Spleen (tissue), 7 donors: ENCODE measurements around the gene ATM.

Experiments used
- POLR2A ChIP-seq, 3 donors: fragments of 450-650 bp; IDR thresholded peaks; one replicate each; pipeline ENCODE4 v1.5.1; 2017; ENCODE audit warnings: antibody characterized with exemption in 3 of 3, mild to moderate bottlenecking in 1 of 3
- TF ChIP-seq, protein P1 (sequence below), 11 experiments: fragments of 200-600 bp in 7 of 11; fragments of 450-650 bp in 4 of 11; sonication (generic) in 4 of 11; IDR thresholded peaks in 8 of 11; conservative IDR thresholded peaks in 3 of 11; 1 replicate in 7 of 11; 2 replicates in 4 of 11; pipeline versions ENCODE4 v1.4.0 to v1.8.0; 2016 to 2021; ENCODE audit warnings: antibody characterized with exemption in 11 of 11, inconsistent platforms in 4 of 11, mild to moderate bottlenecking in 1 of 11
- donor health status: DM: no; HTN: no; CAD: no; lungs with moderate emphysema.
- donor health status: DM: no; HTN: no; CAD: no.
- donor health status: DM: no; HTN: no; CAD: no.

- TF ChIP-seq POLR2A (IDR thresholded peaks at IDR 0.05), result no peak
- TF ChIP-seq, protein P1, sequence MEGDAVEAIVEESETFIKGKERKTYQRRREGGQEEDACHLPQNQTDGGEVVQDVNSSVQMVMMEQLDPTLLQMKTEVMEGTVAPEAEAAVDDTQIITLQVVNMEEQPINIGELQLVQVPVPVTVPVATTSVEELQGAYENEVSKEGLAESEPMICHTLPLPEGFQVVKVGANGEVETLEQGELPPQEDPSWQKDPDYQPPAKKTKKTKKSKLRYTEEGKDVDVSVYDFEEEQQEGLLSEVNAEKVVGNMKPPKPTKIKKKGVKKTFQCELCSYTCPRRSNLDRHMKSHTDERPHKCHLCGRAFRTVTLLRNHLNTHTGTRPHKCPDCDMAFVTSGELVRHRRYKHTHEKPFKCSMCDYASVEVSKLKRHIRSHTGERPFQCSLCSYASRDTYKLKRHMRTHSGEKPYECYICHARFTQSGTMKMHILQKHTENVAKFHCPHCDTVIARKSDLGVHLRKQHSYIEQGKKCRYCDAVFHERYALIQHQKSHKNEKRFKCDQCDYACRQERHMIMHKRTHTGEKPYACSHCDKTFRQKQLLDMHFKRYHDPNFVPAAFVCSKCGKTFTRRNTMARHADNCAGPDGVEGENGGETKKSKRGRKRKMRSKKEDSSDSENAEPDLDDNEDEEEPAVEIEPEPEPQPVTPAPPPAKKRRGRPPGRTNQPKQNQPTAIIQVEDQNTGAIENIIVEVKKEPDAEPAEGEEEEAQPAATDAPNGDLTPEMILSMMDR (IDR thresholded peaks at IDR 0.05 in 8 of 11, conservative IDR thresholded peaks at IDR 0.05 in 3 of 11), result no peak
Measured at GRCh38 chr11:108286370-108286769, 63.5 kb downstream of the ATM start.
